ENCODE data around the gene KNDC1.

Gene KNDC1

DNA sequence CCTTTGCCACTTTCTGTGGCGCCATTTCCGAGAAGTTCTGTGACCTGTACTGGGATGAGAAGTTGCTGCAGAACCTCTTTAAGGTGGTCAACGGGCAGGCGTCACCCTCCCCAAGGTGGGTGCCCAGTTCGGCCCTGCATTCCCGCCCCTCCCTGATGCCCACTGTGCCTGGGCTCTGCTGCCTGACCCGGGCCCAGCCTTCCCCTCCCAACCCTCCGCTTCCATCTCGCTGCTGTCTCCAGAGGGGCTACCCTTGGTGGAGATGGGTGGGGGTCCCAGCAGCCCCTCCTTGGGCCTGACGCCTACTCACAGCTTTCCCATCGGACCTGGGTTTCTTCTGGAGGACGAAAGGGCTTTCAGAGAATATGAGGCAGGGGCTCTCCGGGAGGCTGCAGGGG, 39.5 kb downstream of the KNDC1 start:
- H3K4me3 ChIP-seq (ENCODE audit: low read depth, low read length): no peak overlapping the region
- no peak for DNase-seq (ENCODE audit: low read depth)
- TF ChIP-seq MYC (IDR thresholded peaks at IDR 0.05; ENCODE audit: low read depth, low read length) (no peak), POLR2A (IDR thresholded peaks at IDR 0.05; ENCODE audit: extremely low read depth, insufficient read length) (no peak)
- TF ChIP-seq, protein P1, sequence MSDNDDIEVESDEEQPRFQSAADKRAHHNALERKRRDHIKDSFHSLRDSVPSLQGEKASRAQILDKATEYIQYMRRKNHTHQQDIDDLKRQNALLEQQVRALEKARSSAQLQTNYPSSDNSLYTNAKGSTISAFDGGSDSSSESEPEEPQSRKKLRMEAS (IDR thresholded peaks at IDR 0.05; ENCODE audit: low read depth, low read length): no peak
- TF ChIP-seq, protein P2, sequence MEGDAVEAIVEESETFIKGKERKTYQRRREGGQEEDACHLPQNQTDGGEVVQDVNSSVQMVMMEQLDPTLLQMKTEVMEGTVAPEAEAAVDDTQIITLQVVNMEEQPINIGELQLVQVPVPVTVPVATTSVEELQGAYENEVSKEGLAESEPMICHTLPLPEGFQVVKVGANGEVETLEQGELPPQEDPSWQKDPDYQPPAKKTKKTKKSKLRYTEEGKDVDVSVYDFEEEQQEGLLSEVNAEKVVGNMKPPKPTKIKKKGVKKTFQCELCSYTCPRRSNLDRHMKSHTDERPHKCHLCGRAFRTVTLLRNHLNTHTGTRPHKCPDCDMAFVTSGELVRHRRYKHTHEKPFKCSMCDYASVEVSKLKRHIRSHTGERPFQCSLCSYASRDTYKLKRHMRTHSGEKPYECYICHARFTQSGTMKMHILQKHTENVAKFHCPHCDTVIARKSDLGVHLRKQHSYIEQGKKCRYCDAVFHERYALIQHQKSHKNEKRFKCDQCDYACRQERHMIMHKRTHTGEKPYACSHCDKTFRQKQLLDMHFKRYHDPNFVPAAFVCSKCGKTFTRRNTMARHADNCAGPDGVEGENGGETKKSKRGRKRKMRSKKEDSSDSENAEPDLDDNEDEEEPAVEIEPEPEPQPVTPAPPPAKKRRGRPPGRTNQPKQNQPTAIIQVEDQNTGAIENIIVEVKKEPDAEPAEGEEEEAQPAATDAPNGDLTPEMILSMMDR (IDR thresholded peaks at IDR 0.05; ENCODE audit: low read depth, low read length): no peak

DNA sequence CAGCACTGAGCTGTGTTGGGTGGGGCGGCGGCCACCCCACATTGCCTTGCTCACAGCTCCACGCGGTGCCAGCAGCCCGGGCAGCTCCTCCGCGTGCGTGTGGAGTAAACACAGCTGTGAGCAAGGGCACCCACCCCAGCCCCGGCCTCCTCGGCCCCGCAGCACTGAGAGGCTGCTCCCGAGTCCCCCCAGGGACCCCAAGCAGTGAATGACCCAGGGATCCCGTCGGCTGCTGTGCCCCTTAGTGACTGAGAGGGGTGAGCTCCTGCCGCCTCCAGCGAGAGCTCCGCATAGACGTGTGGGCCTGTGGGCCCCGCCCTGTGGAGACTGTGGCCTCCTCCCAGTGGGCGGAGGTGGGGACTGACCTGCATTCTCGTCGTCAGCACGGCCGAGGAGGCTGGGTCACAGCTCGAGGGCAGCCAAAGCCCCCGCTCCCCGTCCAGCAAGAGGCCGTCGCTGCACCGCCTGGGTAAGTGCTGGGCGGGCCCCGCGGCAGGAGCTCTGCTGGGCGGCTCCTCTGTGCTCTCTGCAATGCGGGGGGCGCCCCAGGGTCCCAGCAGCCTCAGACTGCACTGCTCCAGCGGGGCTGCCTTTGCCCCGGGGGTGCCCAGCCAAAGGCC, 40.1 kb downstream of the KNDC1 start:
- TF ChIP-seq MYC (IDR thresholded peaks at IDR 0.05; ENCODE audit: low read depth, low read length): no peak
- TF ChIP-seq, protein P2 (IDR thresholded peaks at IDR 0.05; ENCODE audit: low read depth, low read length): no peak
- TF ChIP-seq, protein P1 (IDR thresholded peaks at IDR 0.05; ENCODE audit: low read depth, low read length): no peak
- no peak for TF ChIP-seq POLR2A (IDR thresholded peaks at IDR 0.05; ENCODE audit: extremely low read depth, insufficient read length)
- H3K4me3 ChIP-seq (ENCODE audit: low read depth, low read length): no peak overlapping the region
- no peak for DNase-seq (ENCODE audit: low read depth)

GRCh38 chr10:133200621-133201031, 40.6 kb downstream of the KNDC1 start:
- H3K4me3 ChIP-seq (ENCODE audit: low read depth, low read length): no peak overlapping the region
- no peak for TF ChIP-seq POLR2A (IDR thresholded peaks at IDR 0.05; ENCODE audit: extremely low read depth, insufficient read length)
- TF ChIP-seq MYC (IDR thresholded peaks at IDR 0.05; ENCODE audit: low read depth, low read length): no peak
- TF ChIP-seq, protein P1 (IDR thresholded peaks at IDR 0.05; ENCODE audit: low read depth, low read length): no peak
- TF ChIP-seq, protein P2 (IDR thresholded peaks at IDR 0.05; ENCODE audit: low read depth, low read length): no peak
- no peak for DNase-seq (ENCODE audit: low read depth)

DNA sequence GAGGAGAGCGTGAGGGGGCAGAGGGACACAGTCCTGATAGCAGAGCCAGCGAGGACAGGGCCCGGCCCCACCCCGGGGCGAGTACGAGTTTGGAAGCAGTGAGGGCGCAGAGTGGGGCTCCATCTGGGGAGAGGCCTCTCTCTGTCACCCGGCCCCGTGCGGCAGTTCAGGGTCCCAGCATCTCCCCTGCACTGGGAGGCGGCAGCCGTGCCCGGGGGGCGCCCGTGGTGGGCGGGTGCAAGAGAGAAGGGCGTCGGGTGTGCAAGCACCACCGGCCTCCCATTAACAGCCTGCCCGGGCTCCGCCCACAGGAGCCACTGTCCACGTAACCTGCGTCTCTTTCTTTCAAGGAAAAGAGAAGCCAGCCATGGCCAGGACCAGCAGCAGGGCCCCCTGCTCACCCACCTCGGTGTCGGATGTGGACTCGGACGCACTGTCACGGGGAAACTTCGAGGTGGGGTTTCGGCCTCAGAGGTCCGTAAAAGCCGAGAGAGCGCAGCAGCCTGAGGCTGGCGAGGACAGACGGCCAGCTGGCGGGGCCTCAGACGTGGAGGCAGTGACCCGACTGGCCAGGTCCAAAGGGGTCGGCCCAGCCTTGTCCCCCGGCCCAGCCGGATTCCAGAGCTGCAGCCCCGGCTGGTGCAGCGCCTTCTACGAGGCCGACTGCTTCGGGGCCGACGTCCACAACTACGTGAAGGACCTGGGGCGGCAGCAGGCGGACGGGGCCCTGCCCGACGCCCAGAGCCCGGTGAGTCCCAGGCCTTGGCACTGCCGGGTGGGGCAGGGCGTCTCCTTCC, 41.3 kb downstream of the KNDC1 start:
- no peak for DNase-seq (ENCODE audit: low read depth)
- TF ChIP-seq, protein P1 (IDR thresholded peaks at IDR 0.05; ENCODE audit: low read depth, low read length): no peak
- H3K4me3 ChIP-seq (ENCODE audit: low read depth, low read length): no peak overlapping the region

GRCh38 chr10:133201948-133202725, 42.1 kb downstream of the KNDC1 start:
- TF ChIP-seq MYC (IDR thresholded peaks at IDR 0.05; ENCODE audit: low read depth, low read length) (no peak), POLR2A (IDR thresholded peaks at IDR 0.05; ENCODE audit: extremely low read depth, insufficient read length) (no peak)
- TF ChIP-seq, protein P1 (IDR thresholded peaks at IDR 0.05; ENCODE audit: low read depth, low read length): no peak
- TF ChIP-seq, protein P2 (IDR thresholded peaks at IDR 0.05; ENCODE audit: low read depth, low read length): no peak
- no peak overlapping the region for H3K4me3 ChIP-seq (ENCODE audit: low read depth, low read length)
- DNase-seq (ENCODE audit: low read depth): no peak

Measured in NB4 (cell line).